Gastroesophageal sphincter (tissue), 3 donors: ENCODE results near the gene DIAPH2.

Experiments
- EP300 ChIP-seq: sonication (generic); formaldehyde crosslinking; IDR thresholded peaks from one replicate; pipeline ENCODE4 v1.6.1; 2017; ENCODE audit warnings: antibody characterized with exemption, mild to moderate bottlenecking
- POLR2A ChIP-seq, 2 donors: fragments of 450-650 bp; IDR thresholded peaks; one replicate each; pipeline ENCODE4 v1.6.1; 2017; ENCODE audit warnings: antibody characterized with exemption in 2 of 2, mild to moderate bottlenecking in 2 of 2, moderate library complexity in 1 of 2
- POLR2AphosphoS5 ChIP-seq: sonication (generic); formaldehyde crosslinking; IDR thresholded peaks from one replicate; pipeline ENCODE4 v1.6.1; 2017; ENCODE audit warnings: antibody characterized with exemption
- TF ChIP-seq, protein P1 (sequence below), 4 experiments: fragments of 200-600 bp in 2 of 4; fragments of 450-650 bp in 2 of 4; sonication (generic) in 1 of 4; IDR thresholded peaks; one replicate each; pipeline ENCODE4 v1.5.1; 2017 to 2019; ENCODE audit warnings: antibody characterized with exemption in 4 of 4, mild to moderate bottlenecking in 2 of 4, moderate library complexity in 2 of 4

- TF ChIP-seq POLR2A (IDR thresholded peaks at IDR 0.05) (no peak), POLR2AphosphoS5 (no peak), EP300 (no peak)
- TF ChIP-seq, protein P1, sequence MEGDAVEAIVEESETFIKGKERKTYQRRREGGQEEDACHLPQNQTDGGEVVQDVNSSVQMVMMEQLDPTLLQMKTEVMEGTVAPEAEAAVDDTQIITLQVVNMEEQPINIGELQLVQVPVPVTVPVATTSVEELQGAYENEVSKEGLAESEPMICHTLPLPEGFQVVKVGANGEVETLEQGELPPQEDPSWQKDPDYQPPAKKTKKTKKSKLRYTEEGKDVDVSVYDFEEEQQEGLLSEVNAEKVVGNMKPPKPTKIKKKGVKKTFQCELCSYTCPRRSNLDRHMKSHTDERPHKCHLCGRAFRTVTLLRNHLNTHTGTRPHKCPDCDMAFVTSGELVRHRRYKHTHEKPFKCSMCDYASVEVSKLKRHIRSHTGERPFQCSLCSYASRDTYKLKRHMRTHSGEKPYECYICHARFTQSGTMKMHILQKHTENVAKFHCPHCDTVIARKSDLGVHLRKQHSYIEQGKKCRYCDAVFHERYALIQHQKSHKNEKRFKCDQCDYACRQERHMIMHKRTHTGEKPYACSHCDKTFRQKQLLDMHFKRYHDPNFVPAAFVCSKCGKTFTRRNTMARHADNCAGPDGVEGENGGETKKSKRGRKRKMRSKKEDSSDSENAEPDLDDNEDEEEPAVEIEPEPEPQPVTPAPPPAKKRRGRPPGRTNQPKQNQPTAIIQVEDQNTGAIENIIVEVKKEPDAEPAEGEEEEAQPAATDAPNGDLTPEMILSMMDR (IDR thresholded peaks at IDR 0.05): no peak
Observed at GRCh38 chrX:96918864-96919263, 234.2 kb downstream of the DIAPH2 start.
